Endothelial cell (in vitro differentiated cells): ENCODE results near the gene PDILT. TPM values are rescaled to one million over a fixed set of nuclear protein-coding genes. Genes with fewer than 3 reads are reported as not detected.
"Not testable (repeated sequence)": the region's sequence is repeated elsewhere in the genome, so short reads cannot be mapped to it uniquely, and the experiment has no call there.

Source experiments
- DNase-seq: peaks from one replicate; pipeline ENCODE4 v3.0.0; 2021; ENCODE audit warnings: low spot score
- H3K27ac Mint-ChIP-seq: one replicate; pipeline ENCODE4 v1.8.0; 2021; ENCODE audit warnings: mixed read lengths, inconsistent platforms; ENCODE audit not compliant: unreplicated experiment
- H3K27me3 Mint-ChIP-seq: one replicate; pipeline ENCODE4 v1.8.0; 2021; ENCODE audit warnings: mild to moderate bottlenecking, moderate library complexity, mixed read lengths, inconsistent platforms; ENCODE audit not compliant: unreplicated experiment
- H3K36me3 Mint-ChIP-seq: one replicate; pipeline ENCODE4 v1.8.0; 2021; ENCODE audit warnings: mild to moderate bottlenecking, low read depth, mixed read lengths, inconsistent platforms; ENCODE audit not compliant: unreplicated experiment
- H3K4me1 Mint-ChIP-seq: one replicate; pipeline ENCODE4 v1.8.0; 2021; ENCODE audit warnings: mild to moderate bottlenecking, mixed read lengths, inconsistent platforms; ENCODE audit not compliant: unreplicated experiment
- H3K4me3 Mint-ChIP-seq: one replicate; pipeline ENCODE4 v1.8.0; 2021; ENCODE audit warnings: mild to moderate bottlenecking, mixed read lengths, inconsistent platforms; ENCODE audit not compliant: unreplicated experiment
- H3K9me3 Mint-ChIP-seq: one replicate; pipeline ENCODE4 v1.8.0; 2021; ENCODE audit warnings: mixed read lengths, inconsistent platforms; ENCODE audit not compliant: unreplicated experiment
- total RNA-seq: library from RNA; stranded (reverse); fragmentation: NEBNext Ultra II Directional; extraction: Animal tissue kit (Norgen Biotek cat#: 25700); gene quantifications from one replicate; pipeline ENCODE4 v1.2.1, GENCODE V29; 2021; ENCODE audit not compliant: unreplicated experiment
- TF ChIP-seq, protein P1 (sequence below): fragments of 200-600 bp; sonication (generic); IDR thresholded peaks from one replicate; pipeline ENCODE4 v1.5.0; 2021; ENCODE audit warnings: antibody characterized with exemption; ENCODE audit not compliant: unreplicated experiment

PDILT gene
- total RNA-seq, 1 donor from 2014 or later: not detected

DNA sequence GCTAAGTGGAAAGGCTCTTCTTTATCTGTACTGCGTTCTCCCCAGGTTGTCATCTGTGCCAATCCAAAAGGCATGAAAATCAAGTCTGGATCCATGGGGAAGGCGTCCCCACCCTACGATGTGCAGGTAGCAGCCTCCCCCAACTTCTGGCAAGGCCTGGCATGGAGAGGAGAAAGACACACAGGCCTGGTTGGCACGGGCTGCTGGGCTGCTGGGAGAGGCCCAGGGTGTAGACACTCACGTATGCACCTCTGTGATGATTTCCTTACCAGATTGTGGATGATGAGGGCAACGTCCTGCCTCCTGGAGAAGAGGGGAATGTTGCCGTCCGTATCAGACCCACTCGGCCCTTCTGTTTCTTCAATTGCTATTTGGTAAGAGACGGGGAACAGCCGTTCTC is 26.4 kb upstream of the PDILT start:
- no peak overlapping the region for H3K4me3 Mint-ChIP-seq
- no peaks in the 10 kb centered on the region for H3K36me3 Mint-ChIP-seq
- H3K27ac Mint-ChIP-seq: no peak overlapping the region
- TF ChIP-seq, protein P1, sequence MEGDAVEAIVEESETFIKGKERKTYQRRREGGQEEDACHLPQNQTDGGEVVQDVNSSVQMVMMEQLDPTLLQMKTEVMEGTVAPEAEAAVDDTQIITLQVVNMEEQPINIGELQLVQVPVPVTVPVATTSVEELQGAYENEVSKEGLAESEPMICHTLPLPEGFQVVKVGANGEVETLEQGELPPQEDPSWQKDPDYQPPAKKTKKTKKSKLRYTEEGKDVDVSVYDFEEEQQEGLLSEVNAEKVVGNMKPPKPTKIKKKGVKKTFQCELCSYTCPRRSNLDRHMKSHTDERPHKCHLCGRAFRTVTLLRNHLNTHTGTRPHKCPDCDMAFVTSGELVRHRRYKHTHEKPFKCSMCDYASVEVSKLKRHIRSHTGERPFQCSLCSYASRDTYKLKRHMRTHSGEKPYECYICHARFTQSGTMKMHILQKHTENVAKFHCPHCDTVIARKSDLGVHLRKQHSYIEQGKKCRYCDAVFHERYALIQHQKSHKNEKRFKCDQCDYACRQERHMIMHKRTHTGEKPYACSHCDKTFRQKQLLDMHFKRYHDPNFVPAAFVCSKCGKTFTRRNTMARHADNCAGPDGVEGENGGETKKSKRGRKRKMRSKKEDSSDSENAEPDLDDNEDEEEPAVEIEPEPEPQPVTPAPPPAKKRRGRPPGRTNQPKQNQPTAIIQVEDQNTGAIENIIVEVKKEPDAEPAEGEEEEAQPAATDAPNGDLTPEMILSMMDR: no peak
- no peaks in the 10 kb centered on the region for H3K4me1 Mint-ChIP-seq
- no peak for DNase-seq
- no peaks in the 10 kb centered on the region for H3K27me3 Mint-ChIP-seq
- no peaks in the 10 kb centered on the region for H3K9me3 Mint-ChIP-seq

DNA sequence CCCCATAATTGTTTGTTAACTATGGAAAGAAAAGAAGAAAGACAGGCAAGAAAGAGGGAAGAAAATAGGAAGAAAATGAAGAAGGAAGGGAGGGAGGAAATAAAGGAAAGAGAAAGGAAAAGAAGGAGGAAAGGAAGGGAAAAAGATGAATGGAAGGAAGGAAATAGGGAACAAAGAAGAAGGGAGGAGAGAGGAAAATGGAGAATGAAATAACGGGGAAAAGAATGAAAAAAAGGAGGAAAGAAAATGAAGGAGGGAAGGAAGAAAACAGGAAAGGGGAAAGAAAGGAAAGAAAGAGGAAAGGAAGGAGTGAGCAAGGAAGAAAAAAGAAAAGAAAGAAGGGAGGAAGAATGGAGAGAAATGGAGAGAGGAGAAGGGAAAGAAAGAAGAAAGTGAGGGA is 25.9 kb upstream of the PDILT start:
- H3K36me3 Mint-ChIP-seq, H3K27me3 Mint-ChIP-seq, H3K4me3 Mint-ChIP-seq, DNase-seq, H3K9me3 Mint-ChIP-seq, H3K27ac Mint-ChIP-seq, H3K4me1 Mint-ChIP-seq: not testable (repeated sequence)

GRCh38 chr16:20429499-20429898 is 25.0 kb upstream of the PDILT start:
- H3K27me3 Mint-ChIP-seq, H3K27ac Mint-ChIP-seq, H3K4me3 Mint-ChIP-seq, H3K4me1 Mint-ChIP-seq, H3K36me3 Mint-ChIP-seq, DNase-seq, H3K9me3 Mint-ChIP-seq: not testable (repeated sequence)

GRCh38 chr16:20427401-20427797 is 22.9 kb upstream of the PDILT start:
- DNase-seq, H3K27ac Mint-ChIP-seq, H3K4me1 Mint-ChIP-seq, H3K9me3 Mint-ChIP-seq, H3K4me3 Mint-ChIP-seq, H3K36me3 Mint-ChIP-seq, H3K27me3 Mint-ChIP-seq: not testable (repeated sequence)

GRCh38 chr16:20424129-20424866 is 19.8 kb upstream of the PDILT start:
- H3K27me3 Mint-ChIP-seq: no peaks in the 10 kb centered on the region
- TF ChIP-seq, protein P1: no peak

GRCh38 chr16:20423772-20424128 is 19.2 kb upstream of the PDILT start:
- not testable (repeated sequence) for H3K27ac Mint-ChIP-seq, H3K4me1 Mint-ChIP-seq, H3K36me3 Mint-ChIP-seq, H3K4me3 Mint-ChIP-seq, H3K27me3 Mint-ChIP-seq, H3K9me3 Mint-ChIP-seq, DNase-seq

More at GRCh38 chr16:20424129-20424866, 19.8 kb upstream of the PDILT start:
- H3K4me1 Mint-ChIP-seq: no peaks in the 10 kb centered on the region
- DNase-seq: no peak
- no peak overlapping the region for H3K4me3 Mint-ChIP-seq
- H3K9me3 Mint-ChIP-seq: no peaks in the 10 kb centered on the region
- no peak overlapping the region for H3K27ac Mint-ChIP-seq
- no peaks in the 10 kb centered on the region for H3K36me3 Mint-ChIP-seq

DNA sequence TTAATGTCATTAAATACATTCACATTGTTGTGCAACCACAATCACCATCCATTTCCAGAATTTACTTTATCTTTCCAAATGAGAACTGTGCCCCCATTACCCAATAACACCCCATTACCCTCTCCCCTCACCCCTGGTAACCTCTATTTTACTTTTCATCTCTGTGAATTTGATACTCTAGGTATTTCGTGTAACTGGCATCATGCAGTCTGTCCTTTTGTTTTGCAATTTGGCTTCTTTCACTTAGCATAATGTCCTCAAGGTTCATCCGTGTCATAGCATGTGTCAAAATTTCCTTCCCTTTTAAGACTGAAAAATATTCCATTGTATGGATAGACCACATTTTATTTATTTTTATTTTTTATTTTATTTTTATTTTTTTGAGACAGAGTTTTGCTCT is 17.2 kb upstream of the PDILT start:
- H3K4me1 Mint-ChIP-seq, H3K9me3 Mint-ChIP-seq, H3K27me3 Mint-ChIP-seq, H3K4me3 Mint-ChIP-seq, H3K27ac Mint-ChIP-seq, DNase-seq, H3K36me3 Mint-ChIP-seq: not testable (repeated sequence)

GRCh38 chr16:20419093-20419492 is 14.6 kb upstream of the PDILT start:
- H3K9me3 Mint-ChIP-seq, DNase-seq, H3K27ac Mint-ChIP-seq, H3K4me3 Mint-ChIP-seq, H3K27me3 Mint-ChIP-seq, H3K4me1 Mint-ChIP-seq, H3K36me3 Mint-ChIP-seq: not testable (repeated sequence)
